Vagina (tissue), 2 donors: Measurements from ENCODE around the gene TNS3. TPM values are rescaled to one million over a fixed set of nuclear protein-coding genes. Genes with fewer than 3 reads are reported as not detected.

Experiments
- DNase-seq, 2 donors: peaks; one replicate each; pipeline ENCODE4 v3.0.0-alpha.2; 2017; ENCODE audit errors: extremely low spot score in 2 of 2
- H3K27ac ChIP-seq: fragments of 200-600 bp; sonication (generic); one replicate; pipeline ENCODE4 v1.5.1; 2019
- H3K27me3 ChIP-seq: fragments of 200-600 bp; sonication (generic); one replicate; pipeline ENCODE4 v1.5.1; 2019
- H3K36me3 ChIP-seq, 2 donors: fragments of 200-600 bp; sonication (generic); one replicate each; pipeline ENCODE4 v1.5.1; 2017 to 2019
- H3K4me1 ChIP-seq: fragments of 200-600 bp; sonication (generic); one replicate; pipeline ENCODE4 v1.5.1; 2019
- H3K4me3 ChIP-seq, 2 donors: fragments of 200-600 bp; sonication (generic); 1 replicate in 1 of 2; 2 replicates in 1 of 2; pipeline ENCODE4 v1.5.1; 2016 to 2019
- H3K9me3 ChIP-seq: fragments of 200-600 bp; sonication (generic); one replicate; pipeline ENCODE4 v1.5.1; 2019
- CTCF ChIP-seq, 3 experiments: fragments of 450-650 bp in 2 of 3; fragments of 200-600 bp in 1 of 3; sonication (generic) in 1 of 3; IDR thresholded peaks; one replicate each; pipeline ENCODE4 v1.5.1; 2017 to 2019; ENCODE audit warnings: antibody characterized with exemption in 3 of 3, mild to moderate bottlenecking in 2 of 3, moderate library complexity in 2 of 3
- POLR2A ChIP-seq, 2 donors: fragments of 450-650 bp; IDR thresholded peaks; one replicate each; pipeline ENCODE4 v1.6.1; 2017; ENCODE audit warnings: antibody characterized with exemption in 2 of 2, mild to moderate bottlenecking in 2 of 2, moderate library complexity in 2 of 2
- POLR2AphosphoS5 ChIP-seq, 2 donors: sonication (generic); formaldehyde crosslinking; IDR thresholded peaks; one replicate each; pipeline ENCODE4 v1.9.0; 2017; ENCODE audit warnings: antibody characterized with exemption in 2 of 2, mild to moderate bottlenecking in 2 of 2, low read depth in 1 of 2; ENCODE audit not compliant: insufficient read depth in 1 of 2
- intact Hi-C: fragments of 100-400 bp; cut with DNase I; formaldehyde crosslinking; loops from one replicate; pipeline ENCODE4 v1.15.1; 2023
- total RNA-seq: library from RNA; depleted of rRNA; stranded (reverse); fragments of >200 nt; gene quantifications from one replicate; pipeline ENCODE4 v1.2.3, GENCODE V29; 2016

TNS3 gene
- total RNA-seq, 1 donor from 2014 or later = 36.8 TPM

GRCh38 chr7:47333554-47333887 is 248.4 kb downstream of the TNS3 start:
- intact Hi-C loops = no loop called here
- peaks cover 78% of the 10 kb centered on the region for H3K4me1 ChIP-seq
- no peak for DNase-seq
- TF ChIP-seq POLR2A (IDR thresholded peaks at IDR 0.05) = no peak
- TF ChIP-seq POLR2AphosphoS5 (IDR thresholded peaks at IDR 0.05; ENCODE audit: insufficient read depth in 1 of 2, low read depth in 1 of 2) = peak in 1 of 2 donors; percentile 18
- H3K27ac ChIP-seq = peak overlapping the region; percentile 31
- H3K4me3 ChIP-seq = no peak overlapping the region
- H3K36me3 ChIP-seq = no peaks in the 10 kb centered on the region
- H3K9me3 ChIP-seq = no peaks in the 10 kb centered on the region
- no peaks in the 10 kb centered on the region for H3K27me3 ChIP-seq

GRCh38 chr7:47332681-47333553 is 249.0 kb downstream of the TNS3 start:
- Histone ChIP-seq H3K9me3 (no peaks in the 10 kb centered on the region), H3K27me3 (no peaks in the 10 kb centered on the region), H3K36me3 (no peaks in the 10 kb centered on the region), H3K27ac (peak overlapping the region; percentile 31), H3K4me1 (peaks cover 84% of the 10 kb centered on the region), H3K4me3 (no peak overlapping the region)
- intact Hi-C loops = no loop called here
- no peak for TF ChIP-seq POLR2AphosphoS5 (IDR thresholded peaks at IDR 0.05; ENCODE audit: insufficient read depth in 1 of 2, low read depth in 1 of 2)
- no peak for TF ChIP-seq CTCF (IDR thresholded peaks at IDR 0.05)
- TF ChIP-seq POLR2A (IDR thresholded peaks at IDR 0.05) = no peak
- DNase-seq = peak; percentile 37 to 44

- no peak for TF ChIP-seq CTCF (IDR thresholded peaks at IDR 0.05)
- TF ChIP-seq POLR2AphosphoS5 (IDR thresholded peaks at IDR 0.05; ENCODE audit: insufficient read depth in 1 of 2, low read depth in 1 of 2) = no peak
- TF ChIP-seq POLR2A (IDR thresholded peaks at IDR 0.05) = no peak
- peak overlapping the region; percentile 31 for H3K27ac ChIP-seq
- H3K9me3 ChIP-seq = no peaks in the 10 kb centered on the region
- H3K4me3 ChIP-seq = no peak overlapping the region
- H3K27me3 ChIP-seq = no peaks in the 10 kb centered on the region
- no peaks in the 10 kb centered on the region for H3K36me3 ChIP-seq
- DNase-seq = peak in 1 of 2 donors; percentile 67
- peaks cover 91% of the 10 kb centered on the region for H3K4me1 ChIP-seq
- intact Hi-C loops = no loop called here
These were observed 249.7 kb downstream of the TNS3 start for GRCh38 chr7:47332213-47332612.

GRCh38 chr7:47331179-47331565 is 250.7 kb downstream of the TNS3 start:
- intact Hi-C loops = no loop called here
- TF ChIP-seq POLR2AphosphoS5 (IDR thresholded peaks at IDR 0.05; ENCODE audit: insufficient read depth in 1 of 2, low read depth in 1 of 2) (no peak), CTCF (IDR thresholded peaks at IDR 0.05) (no peak), POLR2A (IDR thresholded peaks at IDR 0.05) (no peak)
- Histone ChIP-seq H3K36me3 (no peaks in the 10 kb centered on the region), H3K4me3 (no peak overlapping the region), H3K27me3 (no peaks in the 10 kb centered on the region), H3K27ac (no peak overlapping the region), H3K4me1 (peaks cover 92% of the 10 kb centered on the region), H3K9me3 (no peaks in the 10 kb centered on the region)
- DNase-seq = peak in 1 of 2 donors; percentile 79

- no peaks in the 10 kb centered on the region for H3K36me3 ChIP-seq
- H3K27me3 ChIP-seq = no peaks in the 10 kb centered on the region
- H3K4me1 ChIP-seq = peaks cover 92% of the 10 kb centered on the region
- intact Hi-C loops = no loop called here
- H3K4me3 ChIP-seq = no peak overlapping the region
- H3K9me3 ChIP-seq = no peaks in the 10 kb centered on the region
- no peak overlapping the region for H3K27ac ChIP-seq
- TF ChIP-seq POLR2AphosphoS5 (IDR thresholded peaks at IDR 0.05; ENCODE audit: insufficient read depth in 1 of 2, low read depth in 1 of 2) = no peak
- no peak for TF ChIP-seq POLR2A (IDR thresholded peaks at IDR 0.05)
- TF ChIP-seq CTCF (IDR thresholded peaks at IDR 0.05) = no peak
- peak in 1 of 2 donors; percentile 85 for DNase-seq
These were observed 251.2 kb downstream of the TNS3 start for GRCh38 chr7:47330561-47331178.
